AG09319 (cell line): Measurements from ENCODE around the gene ADAMTS18.
"Not testable (repeated sequence)": the region's sequence is repeated elsewhere in the genome, so short reads cannot be mapped to it uniquely, and the experiment has no call there.

Experiments
- DNase-seq: peaks from one replicate; pipeline ENCODE4 v3.0.0-alpha.2; 2010; ENCODE audit warnings: low read depth; ENCODE audit errors: extremely low read depth
- CTCF ChIP-seq: IDR thresholded peaks from 2 replicates; pipeline ENCODE4 v1.5.1; 2011; ENCODE audit warnings: low read depth, mild to moderate bottlenecking, inconsistent platforms, low read length, moderate library complexity

ADAMTS18 gene

GRCh38 chr16:77434530-77435271, at the start of gene ADAMTS18:
Gene ADAMTS18 (minus strand): TSS chr16:77435034. CDS start chr16:77434695, 339 bp downstream.
- no peak for DNase-seq
- TF ChIP-seq CTCF = no peak

GRCh38 chr16:77480681-77481315, 46.0 kb upstream of the ADAMTS18 start:
- TF ChIP-seq CTCF = no peak
- no peak for DNase-seq

GRCh38 chr16:77472262-77472661, 37.4 kb upstream of the ADAMTS18 start:
- no peak for TF ChIP-seq CTCF
- DNase-seq = no peak

GRCh38 chr16:77470851-77471250, 36.0 kb upstream of the ADAMTS18 start:
- DNase-seq = no peak
- no peak for TF ChIP-seq CTCF

GRCh38 chr16:77469634-77470033, 34.8 kb upstream of the ADAMTS18 start:
- no peak for TF ChIP-seq CTCF
- DNase-seq = no peak

- DNase-seq = no peak
- no peak for TF ChIP-seq CTCF
Observed at GRCh38 chr16:77468831-77469230, 34.0 kb upstream of the ADAMTS18 start.

- no peak for DNase-seq
- no peak for TF ChIP-seq CTCF
Observed at GRCh38 chr16:77467821-77468335, 33.0 kb upstream of the ADAMTS18 start.

- DNase-seq = not testable (repeated sequence)
Observed at GRCh38 chr16:77463659-77464058, 28.8 kb upstream of the ADAMTS18 start.
